MM.1S (cell line): ENCODE data around the gene PTPRC.
A peak's percentile ranks its signal among the peaks of the same experiment; 100 is the strongest.

ENCODE experiments used
- DNase-seq: peaks from one replicate; pipeline ENCODE4 v3.0.0-alpha.2; 2015
- H2AFZ ChIP-seq: fragments of 300-600 bp; sonication (generic); 2 replicates; pipeline ENCODE4 v1.6.0; 2016; ENCODE audit warnings: antibody characterized with exemption, low read length
- H3F3A ChIP-seq: fragments of 300-600 bp; sonication (generic); 2 replicates; pipeline ENCODE4 v1.6.1; 2016; ENCODE audit warnings: mild to moderate bottlenecking, antibody characterized with exemption, low read length, moderate library complexity, mixed read lengths; ENCODE audit not compliant: insufficient read depth
- H3K27ac ChIP-seq: fragments of 300-600 bp; sonication (generic); 2 replicates; pipeline ENCODE4 v1.5.1; 2016; ENCODE audit warnings: mild to moderate bottlenecking, low read length
- H3K27me3 ChIP-seq: fragments of 300-600 bp; sonication (generic); replicated peaks from 2 replicates; pipeline ENCODE4 v1.6.0; 2016; ENCODE audit warnings: low read length; ENCODE audit not compliant: insufficient read depth
- H3K36me3 ChIP-seq: fragments of 300-600 bp; sonication (generic); replicated peaks from 2 replicates; pipeline ENCODE4 v1.6.1; 2016; ENCODE audit warnings: mild to moderate bottlenecking, low read length, mixed read lengths; ENCODE audit not compliant: insufficient read depth
- H3K4me1 ChIP-seq: fragments of 300-600 bp; sonication (generic); 2 replicates; pipeline ENCODE4 v1.6.1; 2016; ENCODE audit warnings: low read length, mixed read lengths
- H3K4me2 ChIP-seq: fragments of 300-600 bp; sonication (generic); 2 replicates; pipeline ENCODE4 v1.6.0; 2016; ENCODE audit warnings: low read depth, low read length
- H3K4me3 ChIP-seq: fragments of 300-600 bp; sonication (generic); 2 replicates; pipeline ENCODE4 v1.5.1; 2016; ENCODE audit warnings: low read length, mixed read lengths
- H3K79me2 ChIP-seq: fragments of 300-600 bp; sonication (generic); 2 replicates; pipeline ENCODE4 v1.6.1; 2016; ENCODE audit warnings: mixed run types, low read length, mixed read lengths
- H3K9ac ChIP-seq: fragments of 300-600 bp; sonication (generic); 2 replicates; pipeline ENCODE4 v1.6.1; 2016; ENCODE audit warnings: low read length, mixed read lengths
- H3K9me2 ChIP-seq: fragments of 300-600 bp; sonication (generic); replicated peaks from 2 replicates; pipeline ENCODE4 v1.6.1; 2016; ENCODE audit warnings: mild to moderate bottlenecking, low read length, mixed read lengths; ENCODE audit not compliant: insufficient read depth
- H3K9me3 ChIP-seq: fragments of 300-600 bp; sonication (generic); replicated peaks from 2 replicates; pipeline ENCODE4 v1.6.1; 2016; ENCODE audit warnings: mild to moderate bottlenecking, low read length, mixed read lengths; ENCODE audit not compliant: insufficient read depth
- H4K20me1 ChIP-seq: fragments of 300-600 bp; sonication (generic); 2 replicates; pipeline ENCODE4 v1.6.1; 2016; ENCODE audit warnings: mild to moderate bottlenecking, low read length, moderate library complexity, mixed read lengths; ENCODE audit not compliant: insufficient read depth
- EZH2 ChIP-seq: fragments of 300-600 bp; sonication (generic); optimal IDR thresholded peaks from 2 replicates; pipeline ENCODE3; 2017; ENCODE audit warnings: low read depth, mild to moderate bottlenecking, antibody characterized with exemption, low read length, mixed read lengths
- EZH2phosphoT487 ChIP-seq: fragments of 300-600 bp; sonication (generic); IDR thresholded peaks from 2 replicates; pipeline ENCODE4 v1.6.1; 2018; ENCODE audit warnings: antibody characterized with exemption, low read length
- TF ChIP-seq, protein P1 (sequence below): fragments of 300-600 bp; sonication (generic); IDR thresholded peaks from 2 replicates; pipeline ENCODE4 v1.5.1; 2016; ENCODE audit warnings: antibody characterized with exemption, low read length, mixed read lengths

PTPRC gene

DNA sequence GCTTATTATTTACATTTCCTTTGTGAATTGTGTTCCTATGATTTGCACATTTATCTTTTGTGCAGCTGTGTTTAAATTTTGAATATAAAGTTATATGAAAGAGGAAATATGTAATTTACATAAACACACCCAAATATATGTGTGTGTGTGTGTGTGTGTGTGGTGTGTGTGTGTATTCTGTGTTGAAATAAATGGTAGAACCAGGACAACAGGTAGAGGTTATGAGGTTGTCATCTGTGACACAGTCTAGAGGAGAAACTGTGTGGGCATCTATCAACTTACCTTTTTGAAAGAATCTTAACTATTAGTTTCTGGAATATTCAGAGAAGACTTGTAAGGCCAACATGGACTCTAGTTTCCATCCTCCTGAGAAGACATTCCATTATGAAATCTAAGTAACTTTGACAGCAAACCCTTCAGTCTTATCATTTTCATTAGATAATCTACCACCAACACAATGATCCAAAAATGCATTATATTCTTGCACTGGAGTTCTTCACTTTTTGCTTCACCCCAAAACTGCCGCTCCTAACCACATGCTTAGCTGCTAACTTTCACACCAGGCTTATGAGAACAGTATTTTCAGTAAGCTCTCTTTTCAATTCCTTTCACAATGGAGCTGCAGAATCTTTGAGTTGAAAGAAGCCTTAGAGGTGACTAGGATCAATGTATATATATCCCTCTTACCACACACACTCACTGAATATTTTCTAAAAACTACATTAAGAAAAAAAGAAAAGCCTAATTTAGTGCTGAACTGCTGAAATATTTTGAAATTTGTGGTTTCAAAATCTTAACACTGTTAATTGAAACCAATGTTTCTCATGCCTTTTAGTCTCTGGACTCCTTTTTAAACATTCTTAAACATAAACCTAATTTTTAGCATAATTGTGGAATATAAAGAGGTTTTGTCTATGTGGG lies 21.8 kb downstream of the PTPRC start:
- Histone ChIP-seq H3K9ac (no peak overlapping the region), H3K27ac (peak overlapping the region; percentile 17; the same call in 1 of the 2 replicates), H3K9me2 (no peaks in the 10 kb centered on the region), H3K36me3 (no peaks in the 10 kb centered on the region), H3K9me3 (no peaks in the 10 kb centered on the region), H2AFZ (no peak overlapping the region), H3K4me1 (peaks cover 19% of the 10 kb centered on the region), H3K4me2 (peak overlapping the region; percentile 22; the same call in 1 of the 2 replicates), H3K4me3 (no peak overlapping the region), H3K79me2 (no peaks in the 10 kb centered on the region), H3K27me3 (no peaks in the 10 kb centered on the region), H4K20me1 (no peaks in the 10 kb centered on the region), H3F3A (peaks cover 19% of the 10 kb centered on the region)
- DNase-seq, result peak; percentile 77
- TF ChIP-seq EZH2 (no peak), EZH2phosphoT487 (no peak)
- TF ChIP-seq, protein P1, sequence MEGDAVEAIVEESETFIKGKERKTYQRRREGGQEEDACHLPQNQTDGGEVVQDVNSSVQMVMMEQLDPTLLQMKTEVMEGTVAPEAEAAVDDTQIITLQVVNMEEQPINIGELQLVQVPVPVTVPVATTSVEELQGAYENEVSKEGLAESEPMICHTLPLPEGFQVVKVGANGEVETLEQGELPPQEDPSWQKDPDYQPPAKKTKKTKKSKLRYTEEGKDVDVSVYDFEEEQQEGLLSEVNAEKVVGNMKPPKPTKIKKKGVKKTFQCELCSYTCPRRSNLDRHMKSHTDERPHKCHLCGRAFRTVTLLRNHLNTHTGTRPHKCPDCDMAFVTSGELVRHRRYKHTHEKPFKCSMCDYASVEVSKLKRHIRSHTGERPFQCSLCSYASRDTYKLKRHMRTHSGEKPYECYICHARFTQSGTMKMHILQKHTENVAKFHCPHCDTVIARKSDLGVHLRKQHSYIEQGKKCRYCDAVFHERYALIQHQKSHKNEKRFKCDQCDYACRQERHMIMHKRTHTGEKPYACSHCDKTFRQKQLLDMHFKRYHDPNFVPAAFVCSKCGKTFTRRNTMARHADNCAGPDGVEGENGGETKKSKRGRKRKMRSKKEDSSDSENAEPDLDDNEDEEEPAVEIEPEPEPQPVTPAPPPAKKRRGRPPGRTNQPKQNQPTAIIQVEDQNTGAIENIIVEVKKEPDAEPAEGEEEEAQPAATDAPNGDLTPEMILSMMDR, result no peak

DNA sequence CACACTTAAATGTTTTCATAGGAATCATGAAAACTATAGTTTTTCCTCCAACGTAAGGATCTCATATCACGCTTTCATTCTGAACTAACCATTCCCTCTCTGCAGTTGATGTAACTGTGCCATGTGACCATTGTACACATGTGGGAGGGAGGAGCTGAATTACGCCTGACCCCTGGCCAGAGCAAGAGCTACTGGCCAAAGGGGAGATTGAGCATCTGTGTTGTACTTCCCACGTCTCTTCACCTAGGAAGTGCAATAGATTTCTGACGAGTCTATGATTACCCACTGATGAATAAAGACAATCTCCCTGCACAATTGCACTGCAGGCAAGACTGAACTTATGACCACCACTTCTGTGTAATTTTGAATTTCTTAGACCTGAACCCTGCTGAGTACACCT lies 24.0 kb downstream of the PTPRC start:
- H3K4me3 ChIP-seq, result no peak overlapping the region
- TF ChIP-seq EZH2phosphoT487 (no peak), EZH2 (no peak)
- TF ChIP-seq, protein P1, result no peak
- no peak for DNase-seq
- H3K4me1 ChIP-seq, result peaks cover 16% of the 10 kb centered on the region
- H3K9me3 ChIP-seq, result no peaks in the 10 kb centered on the region
- no peak overlapping the region for H2AFZ ChIP-seq
- H3K4me2 ChIP-seq, result no peak overlapping the region
- H3K36me3 ChIP-seq, result no peaks in the 10 kb centered on the region
- no peaks in the 10 kb centered on the region for H3K9me2 ChIP-seq
- H3K9ac ChIP-seq, result no peak overlapping the region
- no peaks in the 10 kb centered on the region for H3K79me2 ChIP-seq
- no peaks in the 10 kb centered on the region for H4K20me1 ChIP-seq
- H3K27me3 ChIP-seq, result no peaks in the 10 kb centered on the region
- no peak overlapping the region for H3K27ac ChIP-seq
- peaks cover 10% of the 10 kb centered on the region for H3F3A ChIP-seq

DNA sequence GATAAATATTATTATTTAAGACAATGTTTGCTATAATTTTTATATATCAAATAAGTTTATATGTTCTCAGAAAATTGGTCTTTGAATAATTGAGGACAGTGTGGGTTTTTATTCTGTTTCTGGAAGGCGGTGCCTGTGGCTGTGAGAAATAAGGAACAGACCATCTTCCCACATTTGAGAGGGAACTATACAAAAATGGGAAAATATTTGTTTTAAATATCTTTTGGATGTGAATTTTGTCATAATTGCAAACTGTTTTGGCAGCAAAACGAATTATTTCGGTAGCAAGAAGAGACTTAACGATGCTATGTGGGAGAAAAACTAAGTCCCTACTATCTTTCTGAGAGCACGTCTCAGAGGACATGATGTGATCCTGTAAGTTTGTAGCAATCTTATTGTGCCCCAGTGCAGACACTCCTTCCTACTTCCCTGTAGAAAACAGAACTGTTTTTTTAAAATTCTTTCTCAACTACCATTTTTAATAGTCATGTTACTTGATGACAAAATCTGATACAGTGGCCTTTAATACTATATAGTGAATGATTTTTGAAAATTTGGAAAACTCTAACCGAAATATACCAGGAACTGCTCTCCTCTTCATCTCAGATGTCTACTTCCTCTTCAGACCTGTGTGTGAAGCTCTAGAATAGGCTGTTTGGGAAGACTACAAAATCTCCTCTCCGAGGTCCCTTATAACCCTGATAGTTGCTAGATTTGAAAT lies 25.4 kb downstream of the PTPRC start:
- Histone ChIP-seq H3K4me2 (no peak overlapping the region), H3K79me2 (no peaks in the 10 kb centered on the region), H3F3A (peaks cover 18% of the 10 kb centered on the region), H3K27ac (no peak overlapping the region), H4K20me1 (no peaks in the 10 kb centered on the region), H3K4me3 (no peak overlapping the region), H3K9ac (no peak overlapping the region), H2AFZ (no peak overlapping the region), H3K9me3 (no peaks in the 10 kb centered on the region), H3K9me2 (no peaks in the 10 kb centered on the region), H3K27me3 (no peaks in the 10 kb centered on the region), H3K4me1 (peaks cover 24% of the 10 kb centered on the region), H3K36me3 (no peaks in the 10 kb centered on the region)
- no peak for DNase-seq
- no peak for TF ChIP-seq EZH2
- TF ChIP-seq, protein P1, result no peak
- TF ChIP-seq EZH2phosphoT487, result no peak
